MM.1S (cell line): ENCODE data around the gene SGK1.
"Not testable (repeated sequence)": the region's sequence is repeated elsewhere in the genome, so short reads cannot be mapped to it uniquely, and the experiment has no call there.

Source experiments
- DNase-seq: peaks from one replicate; pipeline ENCODE4 v3.0.0-alpha.2; 2015
- H2AFZ ChIP-seq: fragments of 300-600 bp; sonication (generic); 2 replicates; pipeline ENCODE4 v1.6.0; 2016; ENCODE audit warnings: antibody characterized with exemption, low read length
- H3F3A ChIP-seq: fragments of 300-600 bp; sonication (generic); 2 replicates; pipeline ENCODE4 v1.6.1; 2016; ENCODE audit warnings: mild to moderate bottlenecking, antibody characterized with exemption, low read length, moderate library complexity, mixed read lengths; ENCODE audit not compliant: insufficient read depth
- H3K27ac ChIP-seq: fragments of 300-600 bp; sonication (generic); 2 replicates; pipeline ENCODE4 v1.5.1; 2016; ENCODE audit warnings: mild to moderate bottlenecking, low read length
- H3K27me3 ChIP-seq: fragments of 300-600 bp; sonication (generic); replicated peaks from 2 replicates; pipeline ENCODE4 v1.6.0; 2016; ENCODE audit warnings: low read length; ENCODE audit not compliant: insufficient read depth
- H3K36me3 ChIP-seq: fragments of 300-600 bp; sonication (generic); replicated peaks from 2 replicates; pipeline ENCODE4 v1.6.1; 2016; ENCODE audit warnings: mild to moderate bottlenecking, low read length, mixed read lengths; ENCODE audit not compliant: insufficient read depth
- H3K4me1 ChIP-seq: fragments of 300-600 bp; sonication (generic); 2 replicates; pipeline ENCODE4 v1.6.1; 2016; ENCODE audit warnings: low read length, mixed read lengths
- H3K4me2 ChIP-seq: fragments of 300-600 bp; sonication (generic); 2 replicates; pipeline ENCODE4 v1.6.0; 2016; ENCODE audit warnings: low read depth, low read length
- H3K4me3 ChIP-seq: fragments of 300-600 bp; sonication (generic); 2 replicates; pipeline ENCODE4 v1.5.1; 2016; ENCODE audit warnings: low read length, mixed read lengths
- H3K79me2 ChIP-seq: fragments of 300-600 bp; sonication (generic); 2 replicates; pipeline ENCODE4 v1.6.1; 2016; ENCODE audit warnings: mixed run types, low read length, mixed read lengths
- H3K9ac ChIP-seq: fragments of 300-600 bp; sonication (generic); 2 replicates; pipeline ENCODE4 v1.6.1; 2016; ENCODE audit warnings: low read length, mixed read lengths
- H3K9me2 ChIP-seq: fragments of 300-600 bp; sonication (generic); replicated peaks from 2 replicates; pipeline ENCODE4 v1.6.1; 2016; ENCODE audit warnings: mild to moderate bottlenecking, low read length, mixed read lengths; ENCODE audit not compliant: insufficient read depth
- H3K9me3 ChIP-seq: fragments of 300-600 bp; sonication (generic); replicated peaks from 2 replicates; pipeline ENCODE4 v1.6.1; 2016; ENCODE audit warnings: mild to moderate bottlenecking, low read length, mixed read lengths; ENCODE audit not compliant: insufficient read depth
- H4K20me1 ChIP-seq: fragments of 300-600 bp; sonication (generic); 2 replicates; pipeline ENCODE4 v1.6.1; 2016; ENCODE audit warnings: mild to moderate bottlenecking, low read length, moderate library complexity, mixed read lengths; ENCODE audit not compliant: insufficient read depth
- CTCF ChIP-seq: fragments of 300-600 bp; sonication (generic); IDR thresholded peaks from 2 replicates; pipeline ENCODE4 v1.5.1; 2016; ENCODE audit warnings: antibody characterized with exemption, low read length, mixed read lengths
- EZH2 ChIP-seq: fragments of 300-600 bp; sonication (generic); optimal IDR thresholded peaks from 2 replicates; pipeline ENCODE3; 2017; ENCODE audit warnings: low read depth, mild to moderate bottlenecking, antibody characterized with exemption, low read length, mixed read lengths
- EZH2phosphoT487 ChIP-seq: fragments of 300-600 bp; sonication (generic); IDR thresholded peaks from 2 replicates; pipeline ENCODE4 v1.6.1; 2018; ENCODE audit warnings: antibody characterized with exemption, low read length

SGK1 gene

DNA sequence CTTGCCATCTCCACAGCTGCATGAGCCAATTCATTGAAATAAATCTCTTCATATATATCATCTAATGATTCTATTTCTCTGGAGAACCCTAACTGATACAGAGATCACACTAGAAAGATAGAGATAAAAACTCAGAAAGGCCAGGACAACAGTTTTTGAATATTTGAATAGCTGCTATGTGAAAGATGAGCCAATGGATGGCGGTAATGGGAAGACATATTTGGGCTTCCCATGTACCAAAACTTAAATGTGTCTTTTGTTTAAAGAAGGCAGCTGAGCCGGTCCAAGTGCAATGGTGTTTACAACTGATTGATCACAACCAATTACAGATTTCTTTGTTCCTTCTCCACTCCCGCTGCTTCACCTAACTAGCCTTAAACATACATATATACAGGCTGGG, 35.1 kb downstream of the SGK1 start:
- Histone ChIP-seq H3K27me3 (no peaks in the 10 kb centered on the region), H3K27ac (no peak overlapping the region), H3K4me2 (no peak overlapping the region), H3K9ac (no peak overlapping the region), H2AFZ (no peak overlapping the region), H3K9me3 (no peaks in the 10 kb centered on the region), H3K9me2 (no peaks in the 10 kb centered on the region), H3K79me2 (no peaks in the 10 kb centered on the region), H3F3A (no peaks in the 10 kb centered on the region), H3K4me1 (0 out of 2 replicates have a peak, but pooled peaks cover 3% of the 10 kb centered on the region), H3K36me3 (no peaks in the 10 kb centered on the region), H3K4me3 (no peak overlapping the region), H4K20me1 (no peaks in the 10 kb centered on the region)
- TF ChIP-seq CTCF, result no peak
- TF ChIP-seq EZH2, result no peak
- no peak for TF ChIP-seq EZH2phosphoT487
- DNase-seq, result no peak

DNA sequence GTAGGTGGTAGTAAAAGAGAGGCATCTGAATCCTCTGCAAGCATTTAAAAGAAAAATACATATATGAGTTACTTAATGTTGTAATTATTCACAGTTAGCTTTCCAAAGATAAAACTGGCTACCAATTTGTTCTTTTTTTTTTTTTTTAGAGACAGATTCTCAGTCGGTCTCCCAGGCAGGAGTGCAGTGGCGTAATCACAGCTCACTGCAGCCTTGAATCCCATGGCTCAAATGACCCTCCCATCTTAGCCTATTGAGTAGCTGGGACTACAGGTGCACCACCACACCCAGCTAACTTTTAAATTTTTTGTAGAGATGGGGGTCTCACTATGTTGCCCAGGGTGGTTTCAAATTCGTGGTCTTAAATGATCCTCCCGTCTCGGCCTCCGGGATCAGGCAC, 36.5 kb downstream of the SGK1 start:
- Histone ChIP-seq H3K9me2 (no peaks in the 10 kb centered on the region), H3K9ac (no peak overlapping the region), H3K4me1 (peaks cover 16% of the 10 kb centered on the region; the same call in 1 of the 2 replicates), H3K79me2 (no peaks in the 10 kb centered on the region), H4K20me1 (no peaks in the 10 kb centered on the region), H3K9me3 (no peaks in the 10 kb centered on the region), H2AFZ (no peak overlapping the region), H3K4me3 (no peak overlapping the region), H3K27ac (no peak overlapping the region), H3K4me2 (no peak overlapping the region), H3K27me3 (no peaks in the 10 kb centered on the region), H3F3A (no peaks in the 10 kb centered on the region), H3K36me3 (no peaks in the 10 kb centered on the region)
- no peak for DNase-seq
- no peak for TF ChIP-seq EZH2
- no peak for TF ChIP-seq CTCF
- no peak for TF ChIP-seq EZH2phosphoT487

- no peak for TF ChIP-seq CTCF
- no peak for TF ChIP-seq EZH2phosphoT487
- no peak for TF ChIP-seq EZH2
- H3K9me3 ChIP-seq, result no peaks in the 10 kb centered on the region
- no peaks in the 10 kb centered on the region for H3K79me2 ChIP-seq
- H3K4me3 ChIP-seq, result no peak overlapping the region
- no peak for DNase-seq
- H2AFZ ChIP-seq, result no peak overlapping the region
- H3K27ac ChIP-seq, result no peak overlapping the region
- no peaks in the 10 kb centered on the region for H3F3A ChIP-seq
- no peak overlapping the region for H3K4me2 ChIP-seq
- H3K9me2 ChIP-seq, result no peaks in the 10 kb centered on the region
- no peaks in the 10 kb centered on the region for H4K20me1 ChIP-seq
- H3K27me3 ChIP-seq, result no peaks in the 10 kb centered on the region
- no peaks in the 10 kb centered on the region for H3K36me3 ChIP-seq
- H3K9ac ChIP-seq, result no peak overlapping the region
- H3K4me1 ChIP-seq, result peaks cover 13% of the 10 kb centered on the region; the same call in 1 of the 2 replicates
Observed at GRCh38 chr6:134278000-134278399, 39.9 kb downstream of the SGK1 start.

DNA sequence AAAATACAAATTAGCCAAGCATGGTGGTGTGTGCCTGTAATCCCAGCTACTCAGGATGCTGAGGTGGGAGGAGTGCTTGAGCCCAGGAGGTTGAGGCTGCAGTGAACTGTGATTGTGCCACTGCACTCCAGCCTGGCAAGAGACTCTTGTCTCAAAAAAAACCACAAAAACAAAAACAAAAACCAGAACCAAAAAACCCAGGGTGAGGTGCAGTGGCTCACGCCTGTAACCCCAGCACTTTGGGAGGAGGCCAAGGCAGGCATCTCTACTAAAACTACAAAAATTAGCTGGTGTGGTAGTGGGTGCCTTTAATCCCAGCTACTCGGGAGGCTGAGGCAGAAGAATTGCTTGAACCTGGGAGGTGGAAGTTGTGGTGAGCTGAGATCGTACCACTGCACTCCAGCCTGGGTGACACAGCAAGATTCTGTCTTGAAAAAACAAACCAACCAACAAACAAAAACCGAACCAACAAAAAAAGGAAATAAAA, 41.0 kb downstream of the SGK1 start:
- not testable (repeated sequence) for H4K20me1 ChIP-seq, H3K36me3 ChIP-seq, H3K9me2 ChIP-seq, H3K9ac ChIP-seq, H3F3A ChIP-seq, H3K79me2 ChIP-seq, H3K27ac ChIP-seq, H3K27me3 ChIP-seq, H3K4me3 ChIP-seq, H3K9me3 ChIP-seq
- Histone ChIP-seq H3K4me2 (peak overlapping the region; percentile 40; the same call in 1 of the 2 replicates), H3K4me1 (peaks cover 13% of the 10 kb centered on the region; the same call in 1 of the 2 replicates), H2AFZ (peak overlapping the region; percentile 51; the same call in 1 of the 2 replicates)
- peak; percentile 22 for DNase-seq
